Lower leg skin (tissue), 3 donors: ENCODE results near the gene RASA4B.
"Not testable (repeated sequence)": the region's sequence is repeated elsewhere in the genome, so short reads cannot be mapped to it uniquely, and the experiment has no call there.

Experiments
- POLR2A ChIP-seq, 2 donors: fragments of 450-650 bp; IDR thresholded peaks; one replicate each; pipeline ENCODE4 v1.6.1; 2016 to 2017; ENCODE audit warnings: antibody characterized with exemption in 2 of 2, mild to moderate bottlenecking in 1 of 2, moderate library complexity in 1 of 2
- TF ChIP-seq, protein P1 (sequence below), 3 donors: fragments of 450-650 bp; IDR thresholded peaks; one replicate each; pipeline ENCODE4 v1.5.1; 2016; ENCODE audit warnings: antibody characterized with exemption in 3 of 3, mild to moderate bottlenecking in 3 of 3, moderate library complexity in 2 of 3

GRCh38 chr7:102527182-102527581 lies 9.6 kb upstream of the RASA4B start:
- TF ChIP-seq, protein P1, sequence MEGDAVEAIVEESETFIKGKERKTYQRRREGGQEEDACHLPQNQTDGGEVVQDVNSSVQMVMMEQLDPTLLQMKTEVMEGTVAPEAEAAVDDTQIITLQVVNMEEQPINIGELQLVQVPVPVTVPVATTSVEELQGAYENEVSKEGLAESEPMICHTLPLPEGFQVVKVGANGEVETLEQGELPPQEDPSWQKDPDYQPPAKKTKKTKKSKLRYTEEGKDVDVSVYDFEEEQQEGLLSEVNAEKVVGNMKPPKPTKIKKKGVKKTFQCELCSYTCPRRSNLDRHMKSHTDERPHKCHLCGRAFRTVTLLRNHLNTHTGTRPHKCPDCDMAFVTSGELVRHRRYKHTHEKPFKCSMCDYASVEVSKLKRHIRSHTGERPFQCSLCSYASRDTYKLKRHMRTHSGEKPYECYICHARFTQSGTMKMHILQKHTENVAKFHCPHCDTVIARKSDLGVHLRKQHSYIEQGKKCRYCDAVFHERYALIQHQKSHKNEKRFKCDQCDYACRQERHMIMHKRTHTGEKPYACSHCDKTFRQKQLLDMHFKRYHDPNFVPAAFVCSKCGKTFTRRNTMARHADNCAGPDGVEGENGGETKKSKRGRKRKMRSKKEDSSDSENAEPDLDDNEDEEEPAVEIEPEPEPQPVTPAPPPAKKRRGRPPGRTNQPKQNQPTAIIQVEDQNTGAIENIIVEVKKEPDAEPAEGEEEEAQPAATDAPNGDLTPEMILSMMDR (IDR thresholded peaks at IDR 0.05): not testable (repeated sequence)
- TF ChIP-seq POLR2A (IDR thresholded peaks at IDR 0.05): not testable (repeated sequence)
